Upper lobe of left lung (tissue), 6 donors: ENCODE measurements around the gene FHDC1. TPM values are rescaled to one million over a fixed set of nuclear protein-coding genes. Genes with fewer than 3 reads are reported as not detected.
A peak's percentile ranks its signal among the peaks of the same experiment; 100 is the strongest.

Experiments used
- ATAC-seq, 2 donors: fragments of 200-7000 bp; cut with Tn5 transposase; one replicate each; pipeline ENCODE4 v1.9.1; 2022; ENCODE audit warnings: mild to moderate bottlenecking in 2 of 2, moderate library complexity in 2 of 2; ENCODE audit not compliant: low FRiP score in 2 of 2
- DNase-seq, 2 donors: peaks; one replicate each; pipeline ENCODE4 v3.0.0-alpha.2; 2019 to 2020
- H3K27ac ChIP-seq, 4 donors: fragments of 200-600 bp; sonication (generic); one replicate each; pipeline ENCODE4 v1.5.1; 2016 to 2019
- H3K27me3 ChIP-seq, 4 donors: fragments of 200-600 bp; sonication (generic); one replicate each; pipeline ENCODE4 v1.5.1; 2017 to 2019
- H3K36me3 ChIP-seq, 4 donors: fragments of 200-600 bp; sonication (generic); one replicate each; pipeline ENCODE4 v1.5.1; 2016 to 2019
- H3K4me1 ChIP-seq, 4 donors: fragments of 200-600 bp; sonication (generic); one replicate each; pipeline ENCODE4 v1.5.1; 2018 to 2019
- H3K4me3 ChIP-seq, 4 donors: fragments of 200-600 bp; sonication (generic); one replicate each; pipeline ENCODE4 v1.5.1; 2017 to 2019; ENCODE audit warnings: mild to moderate bottlenecking in 2 of 4, moderate library complexity in 1 of 4
- H3K9me3 ChIP-seq, 4 donors: fragments of 200-600 bp; sonication (generic); one replicate each; pipeline ENCODE4 v1.5.1; 2018 to 2019
- EP300 ChIP-seq, 4 donors: sonication (generic); formaldehyde crosslinking; IDR thresholded peaks; one replicate each; pipeline ENCODE4 v1.5.1; 2017; ENCODE audit warnings: antibody characterized with exemption in 4 of 4, control low read depth in 2 of 4
- POLR2A ChIP-seq, 4 donors: fragments of 450-650 bp; IDR thresholded peaks; one replicate each; pipeline ENCODE4 v1.5.1; 2016 to 2017; ENCODE audit warnings: antibody characterized with exemption in 4 of 4, mild to moderate bottlenecking in 2 of 4
- POLR2AphosphoS5 ChIP-seq, 2 donors: sonication (generic); formaldehyde crosslinking; IDR thresholded peaks; one replicate each; pipeline ENCODE4 v1.5.1; 2017; ENCODE audit warnings: antibody characterized with exemption in 2 of 2
- WGBS, 2 donors: methylation state at CpG; one replicate each; pipeline ENCODE4 v1.1.5; 2017 to 2018; 5-methylcytosine and 5-hydroxymethylcytosine counted together
- total RNA-seq, 6 donors: library from RNA; depleted of rRNA in 4 of 6; stranded (reverse); fragments of >200 nt in 4 of 6; gene quantifications; one replicate each; pipeline versions ENCODE4 v1.1.0 to v1.2.1, GENCODE V29; 2016 to 2021
- TF ChIP-seq, protein P1 (sequence below), 6 experiments: fragments of 450-650 bp in 4 of 6; fragments of 200-600 bp in 2 of 6; sonication (generic) in 2 of 6; IDR thresholded peaks; one replicate each; pipeline ENCODE4 v1.5.1; 2016 to 2019; ENCODE audit warnings: antibody characterized with exemption in 6 of 6
- donor health status: DM: no; HTN: no; CAD: no; lungs with moderate emphysema.
- donor health status: DM: no; HTN: yes; CAD: no; lungs with severe emphysema.

The FHDC1 gene
- total RNA-seq, 6 donors from 2014 or later: 23.3 to 44.7 (median 29.7) TPM

DNA sequence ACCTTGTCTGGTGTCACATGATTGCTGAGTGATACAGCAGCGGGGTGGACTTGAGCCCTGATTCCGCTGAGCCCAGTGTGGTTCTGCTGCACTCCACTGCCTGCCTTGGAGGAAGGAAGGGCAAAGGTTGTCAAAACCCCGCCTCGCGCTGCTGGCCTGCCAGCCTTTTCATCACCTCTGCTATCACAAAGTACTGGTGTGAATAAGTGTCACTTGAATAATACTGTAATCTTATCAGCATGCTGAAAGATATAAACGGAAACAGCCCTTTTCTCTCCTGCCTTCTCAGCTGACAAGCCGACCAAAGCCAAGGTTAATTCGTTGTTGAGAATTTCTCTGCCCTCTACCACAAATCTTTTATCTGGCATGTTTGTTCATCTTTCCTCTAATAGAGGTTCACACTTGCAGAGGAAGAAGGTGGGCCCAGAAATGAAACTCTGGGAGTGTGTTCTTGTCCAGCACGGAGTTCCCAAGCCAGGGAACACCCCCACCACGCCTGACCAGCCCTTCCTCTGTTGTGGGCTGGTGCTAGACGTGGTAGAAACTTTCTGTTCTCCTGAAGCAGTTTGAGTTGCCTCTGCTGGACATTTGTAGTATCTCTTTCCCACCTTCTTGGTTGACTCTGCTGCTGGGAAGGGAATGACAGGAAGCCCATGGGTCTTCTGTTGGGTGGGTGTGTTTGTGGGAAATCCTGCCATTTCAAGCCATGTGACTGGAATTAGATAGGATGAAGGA is 21.5 kb downstream of the FHDC1 start:
- Histone ChIP-seq H3K4me3 (no peak overlapping the region), H3K9me3 (no peaks in the 10 kb centered on the region), H3K27ac (peak overlapping the region; percentile 14 to 73 (median 69)), H3K36me3 (peaks cover 0 to 3% (median 0%) of the 10 kb centered on the region in 4 donors), H3K4me1 (peaks cover 25 to 44% (median 37%) of the 10 kb centered on the region in 4 donors), H3K27me3 (no peaks in the 10 kb centered on the region)
- TF ChIP-seq POLR2AphosphoS5 (IDR thresholded peaks at IDR 0.05): peak in 1 of 2 donors; percentile 40
- peak in 1 of 4 donors; percentile 41 for TF ChIP-seq EP300 (IDR thresholded peaks at IDR 0.05)
- TF ChIP-seq POLR2A (IDR thresholded peaks at IDR 0.05): no peak
- TF ChIP-seq, protein P1, sequence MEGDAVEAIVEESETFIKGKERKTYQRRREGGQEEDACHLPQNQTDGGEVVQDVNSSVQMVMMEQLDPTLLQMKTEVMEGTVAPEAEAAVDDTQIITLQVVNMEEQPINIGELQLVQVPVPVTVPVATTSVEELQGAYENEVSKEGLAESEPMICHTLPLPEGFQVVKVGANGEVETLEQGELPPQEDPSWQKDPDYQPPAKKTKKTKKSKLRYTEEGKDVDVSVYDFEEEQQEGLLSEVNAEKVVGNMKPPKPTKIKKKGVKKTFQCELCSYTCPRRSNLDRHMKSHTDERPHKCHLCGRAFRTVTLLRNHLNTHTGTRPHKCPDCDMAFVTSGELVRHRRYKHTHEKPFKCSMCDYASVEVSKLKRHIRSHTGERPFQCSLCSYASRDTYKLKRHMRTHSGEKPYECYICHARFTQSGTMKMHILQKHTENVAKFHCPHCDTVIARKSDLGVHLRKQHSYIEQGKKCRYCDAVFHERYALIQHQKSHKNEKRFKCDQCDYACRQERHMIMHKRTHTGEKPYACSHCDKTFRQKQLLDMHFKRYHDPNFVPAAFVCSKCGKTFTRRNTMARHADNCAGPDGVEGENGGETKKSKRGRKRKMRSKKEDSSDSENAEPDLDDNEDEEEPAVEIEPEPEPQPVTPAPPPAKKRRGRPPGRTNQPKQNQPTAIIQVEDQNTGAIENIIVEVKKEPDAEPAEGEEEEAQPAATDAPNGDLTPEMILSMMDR (IDR thresholded peaks at IDR 0.05): peak in 2 of 6 experiments; percentile 9 to 49
- 25 to 35% methylated on average over 11 of the region's 11 CpGs for WGBS, 2 donors
- DNase-seq (peak in 1 of 2 donors; percentile 73), ATAC-seq (peak; percentile 66 to 81)

DNA sequence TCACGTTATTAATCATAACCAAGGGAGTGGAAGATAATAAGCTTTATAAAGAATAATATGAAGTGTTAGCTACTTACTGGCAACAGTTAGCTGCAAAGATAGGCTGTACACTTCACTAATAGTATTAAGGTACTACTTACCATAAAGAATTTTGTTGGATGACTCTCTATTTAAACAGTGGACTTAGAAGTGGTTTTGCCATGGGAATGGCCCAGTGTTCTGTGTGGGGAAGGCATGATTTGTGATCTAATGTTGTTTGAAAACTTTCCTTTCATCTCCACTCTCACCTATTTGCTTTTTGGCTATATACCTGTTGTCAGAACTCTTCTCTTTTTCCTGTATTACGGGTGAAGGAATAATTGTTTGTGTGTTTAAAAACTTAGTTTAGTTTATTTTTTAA is 23.0 kb downstream of the FHDC1 start:
- Histone ChIP-seq H3K4me3 (no peak overlapping the region), H3K4me1 (peaks cover 25 to 44% (median 37%) of the 10 kb centered on the region in 4 donors), H3K27ac (no peak overlapping the region), H3K9me3 (no peaks in the 10 kb centered on the region), H3K36me3 (peaks cover 0 to 4% (median 2%) of the 10 kb centered on the region in 4 donors), H3K27me3 (no peaks in the 10 kb centered on the region)
- no peak for TF ChIP-seq EP300 (IDR thresholded peaks at IDR 0.05)
- no peak for TF ChIP-seq POLR2AphosphoS5 (IDR thresholded peaks at IDR 0.05)
- TF ChIP-seq, protein P1 (IDR thresholded peaks at IDR 0.05): no peak
- TF ChIP-seq POLR2A (IDR thresholded peaks at IDR 0.05): no peak
- WGBS, 2 donors: 39 to 56% methylated on average over 2 of the region's 2 CpGs
- ATAC-seq (no peak), DNase-seq (no peak)

DNA sequence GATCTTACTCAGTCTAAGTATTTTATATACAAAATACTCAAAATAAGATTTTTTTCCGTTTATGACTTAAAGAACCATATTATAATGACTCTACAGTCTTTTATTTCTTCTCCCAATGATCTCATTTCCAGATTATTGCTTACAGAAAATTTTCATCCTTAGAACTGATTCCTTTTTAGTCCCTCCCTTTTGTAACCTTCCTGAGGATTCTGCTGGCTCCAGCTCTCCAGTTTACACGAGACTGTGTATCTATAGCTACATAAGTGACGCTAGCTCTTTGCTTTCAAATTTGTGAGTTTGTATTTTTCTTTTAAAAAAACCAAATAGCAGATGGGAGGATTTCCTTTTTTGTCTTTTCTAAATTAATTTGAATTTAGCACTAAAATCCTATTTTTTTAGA is 24.0 kb downstream of the FHDC1 start:
- 93 to 94% methylated on average over 3 of the region's 3 CpGs for whole genome bisulfite sequencing, 2 donors
- no peaks in the 10 kb centered on the region for H3K27me3 ChIP-seq
- H3K27ac ChIP-seq: no peak overlapping the region
- H3K4me1 ChIP-seq: peaks cover 25 to 44% (median 37%) of the 10 kb centered on the region in 4 donors
- no peaks in the 10 kb centered on the region for H3K9me3 ChIP-seq
- ATAC-seq (no peak), DNase-seq (no peak)
- TF ChIP-seq POLR2A (IDR thresholded peaks at IDR 0.05): no peak
- TF ChIP-seq, protein P1 (IDR thresholded peaks at IDR 0.05): no peak
- H3K4me3 ChIP-seq: no peak overlapping the region
- H3K36me3 ChIP-seq: peaks cover 0 to 4% (median 2%) of the 10 kb centered on the region in 4 donors

DNA sequence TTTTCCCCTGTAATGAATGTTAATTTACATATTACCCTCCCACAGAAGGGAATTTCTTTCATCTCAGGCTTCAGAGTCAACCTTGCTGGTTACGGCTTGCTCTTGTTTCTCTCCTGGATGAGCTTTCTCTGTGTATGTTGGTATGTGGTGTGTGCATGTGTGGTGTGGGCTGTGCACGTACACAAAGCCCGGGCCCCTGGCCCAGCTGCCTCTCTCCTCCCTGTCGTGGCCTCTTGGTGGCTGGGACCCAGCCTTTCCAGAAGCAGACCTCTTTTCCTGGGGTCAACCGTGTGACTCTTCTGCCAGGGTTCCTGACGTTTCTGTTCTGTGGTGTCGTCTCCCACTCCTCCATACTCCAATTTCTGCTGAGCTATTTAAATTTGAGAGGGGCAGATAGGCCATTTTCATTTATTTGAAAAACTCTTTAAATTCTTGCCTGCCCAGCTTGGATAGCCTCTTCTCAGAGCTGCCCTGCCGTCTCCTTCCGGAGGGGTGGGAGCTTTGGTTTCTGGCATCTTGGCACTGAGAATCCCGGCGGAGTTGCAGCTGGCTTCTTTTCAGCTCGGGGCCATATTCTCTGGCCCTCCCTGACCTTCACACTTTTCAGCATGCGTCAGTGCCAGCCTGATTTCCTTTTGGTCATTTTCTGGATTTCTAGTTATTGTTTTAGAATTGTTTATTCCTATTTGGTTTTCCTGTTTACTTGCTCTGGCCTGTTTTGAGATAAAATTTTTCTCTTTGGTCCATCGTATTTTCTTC is 25.1 kb downstream of the FHDC1 start:
- ATAC-seq: no peak
- Histone ChIP-seq H3K9me3 (no peaks in the 10 kb centered on the region), H3K4me1 (peaks cover 24 to 43% (median 35%) of the 10 kb centered on the region in 4 donors), H3K4me3 (no peak overlapping the region), H3K27ac (peak overlapping the region; percentile 27 to 78 (median 44)), H3K36me3 (peaks cover 0 to 4% (median 2%) of the 10 kb centered on the region in 4 donors), H3K27me3 (no peaks in the 10 kb centered on the region)
- DNase-seq: peak in 1 of 2 donors; percentile 48
- WGBS, 2 donors: 47 to 56% methylated on average over 14 of the region's 14 CpGs
- TF ChIP-seq POLR2AphosphoS5 (IDR thresholded peaks at IDR 0.05) (no peak), POLR2A (IDR thresholded peaks at IDR 0.05) (no peak), EP300 (IDR thresholded peaks at IDR 0.05) (no peak)
- TF ChIP-seq, protein P1 (IDR thresholded peaks at IDR 0.05): no peak
